Measurements from ENCODE around the gene CHD3. TPM values are rescaled to one million over a fixed set of nuclear protein-coding genes. Genes with fewer than 3 reads are reported as not detected.

CHD3 gene
- total and polyA plus RNA-seq, 2 donors (not counting 3 experiments of a cell fraction or from before 2014, with no cell fraction given): 102 to 185 TPM

GRCh38 chr17:7911116-7911515 is 22.5 kb downstream of the CHD3 start:
- Histone ChIP-seq H4K20me1 (replicated peaks; ENCODE audit: control insufficient read depth, extremely low read depth, insufficient read depth, low read length) (no peaks in the 10 kb centered on the region), H3K9ac (replicated peaks; ENCODE audit: extremely low read depth, insufficient read depth, low read length) (no peak overlapping the region), H3K4me3 (replicated peaks in 1 of 3; ENCODE audit: insufficient read depth in 1 of 3, low read depth in 1 of 3, low read length in 3 of 3) (no peak overlapping the region), H3K27ac (ENCODE audit: insufficient read depth, low read depth, low read length) (no peak overlapping the region), H3K9me1 (replicated peaks; ENCODE audit: control insufficient read depth, extremely low read depth, insufficient read depth, low read length) (no peaks in the 10 kb centered on the region), H3K79me2 (ENCODE audit: control insufficient read depth, insufficient read depth, low read length) (no peaks in the 10 kb centered on the region), H3K27me3 (ENCODE audit: control insufficient read depth in 2 of 2, insufficient read depth in 2 of 2, low read length in 2 of 2) (no peaks in the 10 kb centered on the region), H3K36me3 (ENCODE audit: control insufficient read depth in 2 of 2, extremely low read depth in 1 of 2, insufficient read depth in 2 of 2, low read length in 2 of 2) (peaks cover 11 to 57% of the 10 kb centered on the region in 2 experiments), H3K4me2 (ENCODE audit: insufficient read depth, low read length) (no peak overlapping the region), H3K9me3 (replicated peaks; ENCODE audit: control insufficient read depth, insufficient read depth, low read length) (no peaks in the 10 kb centered on the region), H2AFZ (ENCODE audit: low read depth, low read length) (no peak overlapping the region), H3K4me1 (ENCODE audit: control insufficient read depth, extremely low read depth, insufficient read depth, low read length) (peaks cover 7% of the 10 kb centered on the region)
- POLR2A ChIA-PET: no interaction called here
- TF ChIP-seq MYC (IDR thresholded peaks at IDR 0.05; ENCODE audit: low read depth, low read length) (no peak), MAX (IDR thresholded peaks at IDR 0.05; ENCODE audit: insufficient read depth, insufficient read length) (no peak), EZH2 (IDR thresholded peaks at IDR 0.05; ENCODE audit: borderline replicate concordance, low read depth, low read length, severe bottlenecking) (no peak), CTCF (IDR thresholded peaks at IDR 0.05; ENCODE audit: extremely low read depth in 1 of 2, insufficient read depth in 1 of 2, low read depth in 1 of 2, low read length in 2 of 2) (no peak), POLR2A (IDR thresholded peaks at IDR 0.05; ENCODE audit: low read depth, low read length) (no peak), JUN (IDR thresholded peaks at IDR 0.05; ENCODE audit: borderline replicate concordance, insufficient read depth, insufficient read length, low read depth) (no peak), FOS (IDR thresholded peaks at IDR 0.05; ENCODE audit: borderline replicate concordance, insufficient read depth, low read length) (no peak), POLR2AphosphoS5 (IDR thresholded peaks at IDR 0.05; ENCODE audit: insufficient read depth, low read depth, low read length) (no peak), GATA2 (IDR thresholded peaks at IDR 0.05; ENCODE audit: insufficient read depth, insufficient read length, low read depth, low read length) (no peak)
- no TSS peak for BruUV-seq (replicated peaks)
- FAIRE-seq (no peak), DNase-seq (ENCODE audit: low read depth, low spot score) (no peak)
- CTCF ChIA-PET: interaction anchor here (0.8 to 3.3 kb wide), 8 partner anchors 45 to 146 kb away, joined by 3 to 109 read pairs (median 6); no protein-coding TSS in a partner anchor
- intact Hi-C loops (cut with micrococcal nuclease): no loop called here
- dilution Hi-C loops (cut with MboI; ENCODE audit: extremely low pct_ligation_motif_present, low sequenced_read_pairs): no loop called here
